HG03520 (cell line): ENCODE data around the gene STARD8.
"Not testable (repeated sequence)": the region's sequence is repeated elsewhere in the genome, so short reads cannot be mapped to it uniquely, and the experiment has no call there.

Source experiments
- ATAC-seq: cut with Tn5 transposase; IDR thresholded peaks from one replicate; pipeline ENCODE4 v1.9.1; 2021; ENCODE audit warnings: mild to moderate bottlenecking, moderate library complexity; ENCODE audit not compliant: unreplicated experiment

STARD8 gene

DNA sequence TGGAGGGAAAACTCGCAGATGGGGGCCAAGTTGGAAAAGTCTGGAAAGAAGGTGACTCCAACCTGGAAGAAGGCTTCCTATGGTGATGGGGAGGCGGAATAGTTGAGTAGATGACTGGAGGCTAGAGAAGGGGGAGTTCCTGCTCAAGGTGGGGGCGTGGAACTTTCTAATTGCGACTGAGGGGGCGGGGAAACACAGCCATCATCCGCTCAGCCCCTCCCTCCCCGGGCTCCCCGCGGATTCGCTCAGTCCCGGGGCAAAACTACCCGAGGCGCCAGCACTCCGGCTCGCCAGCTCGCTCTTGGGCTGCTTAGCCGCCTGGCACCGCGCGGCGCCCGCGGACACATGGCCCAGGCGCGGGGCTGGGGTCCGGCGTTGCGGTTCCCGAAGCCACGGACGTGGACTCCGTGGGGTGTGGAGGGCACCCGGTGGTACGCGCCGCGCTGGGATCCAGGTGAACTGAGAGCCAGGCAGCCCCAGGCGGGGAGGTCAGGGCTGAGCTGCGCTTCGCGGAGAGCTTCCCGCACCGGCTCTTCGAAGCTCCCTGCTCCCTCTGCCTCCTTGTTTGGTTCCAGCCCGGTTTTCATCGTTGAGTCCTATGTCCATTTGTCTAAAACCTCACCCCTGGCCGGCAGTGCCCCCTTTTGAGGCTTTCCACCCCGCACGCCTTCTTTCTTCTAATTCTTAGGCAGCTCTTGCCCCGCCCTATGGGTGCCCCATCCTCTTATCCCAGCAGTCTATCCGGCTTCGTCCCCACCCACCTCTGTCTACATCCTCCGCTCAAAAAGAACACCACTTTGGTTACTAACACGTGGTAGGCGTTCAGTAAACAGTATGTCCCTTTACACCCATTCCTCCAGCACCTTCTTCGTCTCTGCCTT lies 38.9 kb downstream of the STARD8 start:
- ATAC-seq, result no peak

DNA sequence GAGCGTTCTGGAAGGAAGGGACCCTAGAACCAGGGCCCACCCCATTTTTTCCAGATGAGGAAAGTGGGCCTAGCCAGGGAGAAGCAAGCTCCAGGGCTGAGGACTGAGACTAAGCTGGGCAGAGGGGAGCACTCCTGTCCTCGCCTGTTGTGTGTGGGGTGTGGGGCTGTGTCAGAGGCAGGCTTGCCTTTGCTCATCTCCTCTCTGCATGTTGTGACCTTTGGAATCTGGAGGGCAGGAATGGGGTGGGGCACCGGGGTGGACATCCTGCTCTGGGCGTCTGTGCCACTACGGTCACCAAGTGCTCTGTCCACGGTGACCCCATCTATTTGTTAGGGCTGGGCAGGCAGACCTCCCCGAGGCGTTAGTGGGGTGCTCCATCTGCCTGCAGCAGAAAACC lies 41.5 kb downstream of the STARD8 start:
- ATAC-seq, result not testable (repeated sequence)

DNA sequence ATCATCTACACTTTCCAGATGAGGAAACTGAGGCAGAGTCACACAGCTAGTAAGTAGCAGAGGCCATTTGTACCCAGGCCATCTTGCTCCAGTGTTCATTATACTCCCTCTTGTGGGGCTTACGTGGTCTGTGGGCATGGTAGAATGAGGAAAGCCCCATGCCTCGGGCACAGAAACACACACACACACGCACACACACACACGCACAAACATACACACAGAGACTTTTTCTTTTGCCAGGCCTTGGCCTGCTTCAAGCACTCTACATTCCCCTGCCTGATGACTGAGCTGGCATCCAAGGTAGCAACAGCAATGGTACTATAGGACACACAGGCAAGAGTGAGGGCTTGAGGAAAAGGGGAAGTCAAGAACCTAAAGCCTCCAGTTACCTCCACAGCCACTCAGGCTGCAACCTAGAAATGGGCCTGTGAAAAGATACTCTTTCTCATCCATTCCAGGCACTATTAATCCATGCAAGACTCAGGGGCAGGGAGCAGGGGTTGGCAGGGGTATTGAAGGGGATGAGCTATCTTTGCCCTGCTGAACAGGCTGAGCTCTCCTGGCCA lies 43.6 kb downstream of the STARD8 start:
- ATAC-seq, result no peak

DNA sequence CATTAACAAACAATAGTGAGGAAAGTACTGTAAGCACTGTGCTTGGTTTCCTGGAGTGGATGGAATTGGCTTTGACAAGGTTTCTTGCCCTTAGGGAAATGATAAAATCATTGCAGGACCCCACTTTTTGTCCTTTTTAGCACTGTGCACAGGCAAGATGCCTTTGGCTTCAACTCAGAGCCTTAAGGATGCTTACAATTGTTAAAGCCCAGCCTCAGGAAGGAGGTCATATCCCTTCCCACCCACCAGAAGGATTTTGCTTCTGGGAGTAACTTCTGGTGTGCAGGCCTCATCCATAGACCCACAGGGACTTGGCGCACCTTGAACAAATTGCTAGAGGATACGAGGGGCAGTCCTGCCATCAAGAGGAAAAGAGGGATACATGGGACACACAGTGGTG lies 44.5 kb downstream of the STARD8 start:
- no peak for ATAC-seq

DNA sequence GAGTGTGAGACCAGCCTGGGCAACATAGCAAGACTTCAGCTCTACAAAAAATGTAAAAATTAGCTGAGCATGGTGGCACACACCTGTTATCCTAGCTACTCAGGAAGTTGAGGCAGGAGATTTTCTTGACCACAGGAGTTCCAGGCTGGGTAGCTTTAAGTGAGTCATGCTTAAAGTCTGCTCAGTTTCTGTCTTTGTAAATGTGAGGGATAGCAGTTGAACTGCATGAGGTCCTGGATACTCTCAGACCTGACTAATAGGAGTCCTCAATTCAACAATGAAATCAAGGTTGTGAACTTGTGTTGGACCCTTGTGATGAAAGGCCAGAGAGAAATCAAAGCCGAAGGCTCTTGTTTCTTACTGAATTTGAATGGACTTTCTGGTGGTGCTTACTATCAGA lies 45.2 kb downstream of the STARD8 start:
- no peak for ATAC-seq

DNA sequence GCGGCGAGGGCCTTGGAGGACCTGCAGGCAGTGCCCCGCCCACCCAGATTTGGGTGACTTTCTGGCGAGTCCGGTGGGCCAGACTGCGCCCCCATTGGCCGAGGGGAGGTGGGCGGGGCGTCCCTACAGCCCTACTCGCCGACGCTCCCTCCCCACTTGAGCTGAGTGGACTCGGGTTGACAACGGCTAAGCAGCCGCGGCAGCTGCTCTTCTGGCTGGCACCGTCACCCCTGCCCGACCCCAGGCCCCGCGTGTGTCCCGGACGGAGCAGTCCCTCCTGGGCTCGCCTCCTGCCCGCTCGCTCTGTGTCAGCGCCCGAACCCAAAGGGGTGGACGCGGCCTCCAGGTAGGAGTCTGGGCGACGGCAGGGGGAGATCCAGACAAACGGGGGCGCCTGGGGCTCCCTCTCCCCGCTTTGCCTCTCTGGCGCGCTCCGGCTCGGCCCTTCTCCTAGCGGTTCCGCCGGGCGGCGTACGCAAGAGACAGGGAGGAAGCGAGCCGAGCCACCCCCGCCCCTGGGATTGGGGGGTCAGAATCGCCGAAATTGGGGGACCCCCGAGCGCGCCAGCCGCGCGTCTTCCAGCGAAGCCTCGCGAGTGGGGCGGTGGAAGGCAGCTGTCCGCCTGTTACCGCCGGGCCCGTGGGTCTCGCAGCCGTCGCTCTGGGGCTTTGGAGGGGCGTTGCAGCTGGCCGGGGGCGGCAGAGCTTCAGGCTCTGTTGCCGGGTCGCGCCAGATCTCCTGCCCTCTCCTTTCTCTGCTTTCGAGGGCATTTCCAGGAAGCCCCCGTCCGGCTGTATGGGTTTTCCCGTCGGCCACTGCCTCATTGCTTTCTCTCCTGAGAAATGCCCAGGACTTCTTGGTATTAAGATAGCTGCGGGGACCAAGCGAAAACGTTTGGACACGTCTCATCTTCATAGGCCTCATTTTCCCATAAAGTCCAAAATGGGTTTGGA lies 46.3 kb downstream of the STARD8 start:
- ATAC-seq, result no peak

DNA sequence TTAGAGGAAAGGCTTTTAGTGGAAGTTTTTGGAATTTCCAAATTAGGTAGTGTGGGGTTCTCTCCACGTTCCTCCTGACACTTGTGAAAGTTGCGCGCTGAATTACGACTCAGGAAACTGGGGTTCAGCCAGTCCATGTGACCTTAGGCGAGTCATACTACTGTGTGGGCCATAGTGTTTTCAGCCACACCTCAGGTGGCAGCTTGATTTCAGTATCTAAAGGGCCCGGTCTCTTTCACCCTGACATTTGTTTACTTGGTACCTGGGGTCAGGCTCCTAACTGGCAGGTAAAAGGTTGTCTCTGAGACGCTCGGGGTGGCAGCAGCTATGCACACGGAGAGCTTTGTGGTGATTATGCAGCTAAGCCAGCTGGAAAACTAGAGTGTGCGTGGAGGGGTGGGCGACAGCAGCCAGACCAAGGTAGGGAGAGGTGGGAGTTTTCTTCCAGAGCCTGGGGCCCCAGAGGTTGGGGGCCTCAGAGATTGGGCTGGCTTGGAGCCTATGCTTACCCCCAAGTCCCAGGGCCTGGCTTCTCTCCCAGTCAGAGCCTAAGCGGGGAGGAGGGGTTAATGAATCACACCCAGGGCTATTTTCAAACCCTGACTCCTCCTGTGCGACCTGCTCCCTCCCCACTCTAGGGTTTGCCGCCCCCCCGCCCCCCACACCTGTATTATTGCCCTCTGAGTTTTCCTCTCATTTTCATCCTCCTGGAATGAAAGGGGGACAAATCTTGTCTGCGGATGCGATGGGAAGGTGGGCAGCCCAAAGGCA lies 47.2 kb downstream of the STARD8 start:
- ATAC-seq, result no peak

DNA sequence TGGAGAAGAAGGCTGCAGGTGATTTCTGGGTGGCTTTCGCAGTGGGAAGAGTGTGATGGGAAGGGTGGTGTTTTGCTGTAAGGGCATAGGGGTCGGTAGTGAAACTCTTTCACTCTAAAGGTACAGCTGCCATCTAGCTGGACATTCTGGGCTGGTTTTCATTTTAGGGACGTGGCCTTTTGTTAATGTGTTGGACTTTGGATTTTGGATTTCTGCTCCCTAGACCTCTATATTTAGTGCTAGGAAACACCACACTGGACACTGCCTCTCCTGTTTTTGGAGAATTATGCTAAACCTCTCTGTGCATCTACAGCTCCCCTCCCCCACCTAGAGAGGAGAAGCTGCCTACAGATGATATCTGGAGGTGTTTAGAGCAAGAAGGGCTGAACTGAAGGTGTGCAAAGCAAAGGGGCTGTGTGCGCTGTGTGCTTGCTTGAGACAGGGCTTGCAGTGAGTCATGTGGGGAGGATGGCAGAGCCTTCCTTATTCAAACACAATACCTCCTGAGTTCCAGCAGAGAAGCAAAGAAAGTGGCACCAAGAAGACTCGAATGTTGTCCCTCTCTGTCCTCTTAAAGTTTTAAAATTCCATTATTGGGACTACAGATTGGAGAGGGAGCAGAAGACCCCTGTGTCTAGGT lies 47.9 kb downstream of the STARD8 start:
- no peak for ATAC-seq

DNA sequence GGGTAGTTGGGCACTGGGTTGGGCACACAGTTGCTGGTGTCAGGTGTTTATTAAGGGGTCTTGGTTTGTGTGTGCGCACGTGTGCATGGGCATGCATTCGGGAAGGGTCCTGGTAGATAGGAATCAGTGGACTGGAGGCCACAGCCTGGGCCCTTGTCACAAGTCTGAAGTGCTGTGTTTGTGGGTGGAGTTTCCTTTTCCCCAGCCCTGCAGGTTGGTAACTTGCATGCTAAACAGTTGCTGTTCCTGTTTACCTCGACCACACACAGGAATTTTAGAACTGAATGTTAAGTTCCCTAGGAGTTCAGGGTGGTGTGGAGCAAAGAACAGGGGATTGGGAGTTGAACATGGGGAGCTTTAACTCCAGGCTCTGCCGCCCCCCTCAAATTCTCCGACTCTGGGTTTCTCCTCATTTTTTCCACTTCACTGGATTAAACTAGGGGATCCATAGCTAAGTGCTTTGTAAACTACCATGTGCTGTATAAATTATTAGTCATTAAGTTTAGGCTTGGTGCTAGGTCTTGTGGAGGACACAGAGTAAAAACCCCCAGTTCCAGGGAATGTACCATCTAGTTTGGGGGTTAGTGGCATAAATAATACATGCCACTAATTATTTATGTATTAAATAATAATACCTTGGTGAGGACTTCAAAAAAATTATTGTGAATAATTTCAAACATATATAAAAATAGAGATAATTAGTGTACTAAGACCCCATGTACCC lies 49.0 kb downstream of the STARD8 start:
- no peak for ATAC-seq

DNA sequence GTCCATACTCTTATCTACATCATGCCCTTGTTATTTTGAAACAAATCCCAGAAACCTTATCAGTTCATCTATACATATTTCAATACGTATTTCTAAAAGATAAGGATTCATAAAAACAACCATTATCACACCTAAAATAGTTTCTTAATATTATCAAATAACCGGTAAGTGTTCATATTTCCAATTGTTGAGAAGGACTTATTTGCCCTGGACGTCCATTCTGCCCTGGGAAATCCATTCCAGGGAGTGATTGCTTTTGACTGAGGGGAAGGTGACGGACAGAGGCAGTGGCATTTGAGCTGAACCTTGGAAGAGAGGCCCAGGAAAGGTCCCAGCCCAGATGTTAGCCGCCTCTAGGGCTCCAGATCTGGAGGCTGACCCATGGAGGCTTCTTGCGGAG lies 49.6 kb downstream of the STARD8 start:
- ATAC-seq, result no peak

DNA sequence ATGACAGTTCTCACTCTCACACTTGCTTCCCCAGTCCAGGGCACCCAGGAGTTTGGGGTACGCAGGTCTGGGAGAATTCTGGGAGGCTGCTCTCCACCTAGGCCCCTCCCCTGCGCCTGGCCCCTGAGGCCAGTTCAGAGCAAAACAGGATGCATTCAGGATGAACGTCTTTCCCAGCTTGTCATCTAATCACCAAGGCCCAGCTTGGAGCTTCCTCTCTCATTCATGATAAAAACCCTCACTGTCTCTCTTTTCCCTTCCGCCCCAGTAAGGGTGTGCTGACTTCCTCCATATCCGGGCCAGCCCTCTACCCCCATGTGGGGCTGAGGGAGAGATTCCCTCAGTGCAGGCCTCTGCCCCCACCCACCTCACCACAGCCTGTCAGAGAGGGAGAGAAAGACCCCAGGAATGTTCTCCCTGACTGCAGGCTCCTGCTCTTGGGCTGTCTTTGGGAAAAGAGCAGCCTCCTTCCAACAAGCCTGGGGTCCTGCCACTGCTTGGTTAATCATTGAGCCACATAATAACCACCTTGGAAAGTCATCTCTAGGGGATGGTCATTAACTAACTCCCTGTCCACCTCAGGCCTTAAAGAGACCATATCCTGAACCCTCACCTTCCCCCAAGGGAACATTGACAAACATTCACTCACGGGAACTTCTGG lies 50.1 kb downstream of the STARD8 start:
- no peak for ATAC-seq

DNA sequence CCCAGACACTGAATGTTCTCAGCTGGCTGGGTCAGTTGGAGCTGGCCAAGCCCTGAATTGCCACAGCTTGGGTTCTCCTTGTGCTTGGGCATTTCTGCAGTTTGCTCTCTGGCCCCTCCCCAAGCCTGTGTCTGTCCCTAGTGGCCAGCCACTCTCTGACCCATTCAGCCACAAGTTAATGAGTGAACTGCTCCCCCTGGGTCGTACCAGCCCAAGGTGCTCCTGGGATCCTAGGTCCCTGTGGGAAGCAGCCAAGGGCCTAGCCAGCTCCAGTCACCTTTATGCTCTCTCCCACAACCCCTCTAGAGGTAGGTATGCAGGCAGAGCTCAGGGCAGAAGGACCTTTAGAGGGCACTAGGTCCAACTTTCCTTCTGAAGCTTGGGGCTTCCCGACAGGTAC lies 51.5 kb downstream of the STARD8 start:
- no peak for ATAC-seq

DNA sequence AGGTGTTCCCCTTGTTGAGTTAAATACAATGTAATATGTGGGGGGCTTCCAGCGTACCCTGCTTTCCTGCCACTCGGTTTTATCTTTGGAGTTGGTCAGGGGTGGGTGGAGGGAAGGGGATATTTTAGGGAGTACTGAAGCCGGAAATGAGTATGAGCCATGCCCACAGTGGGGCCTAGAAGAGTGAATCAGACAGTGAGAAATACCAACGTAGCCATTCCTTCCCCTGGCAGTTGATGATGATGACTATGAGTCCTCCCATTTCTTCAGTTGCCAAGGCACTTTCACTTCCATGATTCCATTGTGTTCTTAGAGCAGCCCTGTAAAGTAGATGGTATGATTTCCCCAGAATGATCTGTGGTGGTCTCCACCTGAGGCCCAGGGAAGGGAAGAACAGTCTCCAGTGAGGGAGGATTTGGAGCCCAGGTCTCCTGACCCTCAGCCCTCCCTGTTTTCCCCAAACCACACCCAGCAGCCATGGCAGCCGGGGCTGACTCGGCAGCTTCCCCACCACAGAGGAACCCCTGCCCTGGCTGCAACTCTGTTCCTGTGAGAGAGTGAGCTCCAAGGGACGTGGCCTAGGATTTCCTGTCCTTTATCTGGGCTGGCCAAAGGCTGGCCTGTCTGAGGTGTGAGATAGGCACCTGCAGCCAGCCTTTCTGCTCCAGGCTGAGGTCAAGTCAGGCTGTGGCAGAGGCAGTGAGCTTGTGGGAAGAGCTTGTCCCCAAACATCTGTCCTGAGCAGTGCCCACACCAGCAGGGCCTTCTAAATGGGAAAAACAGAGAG lies 52.7 kb downstream of the STARD8 start:
- ATAC-seq, result no peak

DNA sequence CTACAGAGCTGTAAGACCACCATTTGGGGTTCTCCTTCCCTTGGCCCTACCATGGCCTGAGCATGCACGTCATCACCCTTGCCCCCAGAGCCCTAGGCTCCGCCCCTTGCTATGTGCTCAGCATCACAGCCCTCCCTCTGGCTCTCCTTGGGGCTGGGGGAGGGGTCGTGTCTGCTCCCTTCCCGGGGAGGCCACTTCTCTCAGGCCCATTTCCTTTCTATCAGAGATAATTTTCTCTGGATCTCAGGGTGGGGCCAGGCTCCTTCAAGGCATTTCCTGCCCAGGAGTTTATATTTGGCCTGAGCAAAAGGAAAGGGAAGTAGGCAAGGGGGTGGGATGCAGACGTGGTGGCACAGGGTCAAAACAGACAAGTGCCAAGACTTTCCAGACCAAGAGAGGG lies 55.9 kb downstream of the STARD8 start:
- no peak for ATAC-seq

DNA sequence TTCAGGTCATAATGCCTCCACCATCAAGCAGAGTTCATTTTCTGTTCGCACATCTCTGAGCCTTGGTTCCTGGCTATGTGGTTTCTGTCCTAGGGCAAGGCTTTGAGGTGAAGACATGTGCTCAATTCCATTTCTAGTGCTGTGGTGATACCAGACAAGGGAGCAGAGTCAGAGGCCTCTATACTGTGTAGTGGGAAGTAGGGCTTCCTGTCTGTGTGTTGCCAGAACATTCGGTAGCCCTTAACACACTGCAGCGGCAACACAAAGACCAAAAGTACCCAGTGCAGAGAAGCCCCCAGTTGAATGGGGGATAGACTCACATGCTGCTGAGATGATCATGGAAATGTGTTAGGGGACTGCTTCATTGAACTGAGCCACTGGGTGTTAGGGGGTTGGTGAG lies 56.4 kb downstream of the STARD8 start:
- ATAC-seq, result no peak

DNA sequence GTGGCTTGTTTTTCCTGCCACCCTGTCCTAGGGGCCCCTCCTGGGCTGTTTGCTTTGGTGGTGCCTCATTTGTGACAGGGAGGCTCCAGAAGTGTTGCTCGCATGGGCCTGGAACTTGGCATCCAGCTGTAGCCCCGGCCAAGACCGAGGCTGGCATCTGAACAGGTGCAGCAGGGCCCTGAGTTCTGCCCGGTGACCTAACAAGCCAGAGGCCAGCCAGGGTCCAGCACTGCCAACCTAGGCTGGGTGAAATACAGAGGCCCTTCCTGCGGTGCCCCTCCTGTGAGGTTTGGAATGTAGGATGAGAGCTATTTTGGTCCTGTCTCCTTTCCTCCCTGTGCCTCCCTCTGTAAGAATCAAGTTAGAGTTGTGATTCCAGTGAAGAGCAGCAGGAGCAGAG lies 58.5 kb downstream of the STARD8 start:
- no peak for ATAC-seq

DNA sequence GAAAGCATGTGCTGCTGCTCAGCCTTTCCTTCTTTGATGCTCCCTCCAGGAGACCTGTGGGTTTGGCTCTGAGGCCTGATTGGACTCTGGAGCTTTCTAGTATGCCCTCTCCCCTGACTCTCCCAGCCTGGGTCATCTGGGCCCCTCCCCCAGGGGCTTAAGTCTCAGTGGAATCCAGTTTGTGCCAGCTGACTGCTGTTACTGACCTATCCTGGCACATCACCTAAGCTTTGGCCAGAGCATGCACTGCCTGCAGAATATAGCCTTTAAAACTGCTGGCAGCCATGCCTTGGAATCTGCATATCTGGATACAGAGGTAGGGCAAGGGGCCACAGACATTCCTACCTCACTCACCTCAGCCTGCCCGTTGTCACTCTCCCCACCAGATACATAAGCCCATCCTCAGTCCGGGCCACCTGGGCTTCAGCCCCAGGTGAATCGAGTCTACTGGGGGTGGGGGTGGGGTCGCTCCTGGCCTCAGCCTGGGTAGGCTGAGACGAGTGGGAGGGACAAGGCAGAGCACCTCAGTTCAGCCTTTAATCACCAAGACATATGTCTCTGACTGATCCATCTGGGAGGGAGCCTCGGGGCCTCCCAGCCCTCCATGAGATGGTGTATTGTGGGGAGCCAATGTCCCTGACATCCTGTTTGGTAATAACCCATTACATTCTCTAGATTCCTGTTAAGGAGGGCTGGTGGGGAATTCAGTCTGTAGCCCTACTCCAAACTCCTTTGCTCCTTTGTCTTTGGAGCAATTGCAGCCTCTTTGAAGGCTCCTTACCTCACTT lies 61.2 kb downstream of the STARD8 start:
- ATAC-seq, result no peak
